Spinal cord (tissue), 10 donors: ENCODE results near the gene HNRNPH3. TPM values are rescaled to one million over a fixed set of nuclear protein-coding genes. Genes with fewer than 3 reads are reported as not detected.

ENCODE experiments used
- DNase-seq, 6 donors: peaks; one replicate each; pipeline versions ENCODE4 v3.0.0 to v3.0.0-alpha.2; 2013 to 2015; ENCODE audit warnings: low spot score in 6 of 6, low read depth in 4 of 6
- H3K27ac ChIP-seq: one replicate; pipeline ENCODE4 v1.5.1; 2013; ENCODE audit warnings: low read depth, low read length, control low read depth
- H3K27me3 ChIP-seq: one replicate; pipeline ENCODE4 v1.6.1; 2013; ENCODE audit warnings: low read length; ENCODE audit not compliant: control insufficient read depth, insufficient read depth
- H3K36me3 ChIP-seq: one replicate; pipeline ENCODE4 v1.6.1; 2013; ENCODE audit warnings: low read length; ENCODE audit not compliant: control insufficient read depth, insufficient read depth
- H3K4me1 ChIP-seq: one replicate; pipeline ENCODE4 v1.6.1; 2013; ENCODE audit warnings: low read length; ENCODE audit not compliant: control insufficient read depth, insufficient read depth
- H3K4me3 ChIP-seq: one replicate; pipeline ENCODE4 v1.5.1; 2013; ENCODE audit warnings: low read depth, low read length, control low read depth
- H3K9me3 ChIP-seq: one replicate; pipeline ENCODE4 v1.6.1; 2013; ENCODE audit warnings: low read length; ENCODE audit not compliant: control insufficient read depth, insufficient read depth
- WGBS: methylation state at CpG from one replicate; pipeline ENCODE4 v1.1.5; 2013; ENCODE audit warnings: missing lambda C conversion rate; ENCODE audit not compliant: insufficient coverage; 5-methylcytosine and 5-hydroxymethylcytosine counted together
- polyA plus RNA-seq, 2 donors: library from polyadenylated mRNA; unstranded; fragments of 120-200 nt; gene quantifications; one replicate each; pipeline ENCODE4 v1.2.1, GENCODE V29; 2013; ENCODE audit not compliant: insufficient read length in 2 of 2
- total RNA-seq, 2 donors: library from RNA; depleted of rRNA in 1 of 2; stranded (reverse); fragments of 120-200 nt in 1 of 2; fragments of >200 nt in 1 of 2; gene quantifications; one replicate each; pipeline versions ENCODE4 v1.2.3 to v1.2.4, GENCODE V29; 2013 to 2014
- donor health status: healthy.

HNRNPH3 gene
- total and polyA plus RNA-seq, 4 donors, result 32.1 to 266 (median 149) TPM

- no peaks in the 10 kb centered on the region for H3K4me1 ChIP-seq
- peaks cover 23% of the 10 kb centered on the region for H3K36me3 ChIP-seq
- WGBS, result 80% methylated on average over 2 of the region's 8 CpGs
- no peak for DNase-seq
- no peak overlapping the region for H3K27ac ChIP-seq
- H3K27me3 ChIP-seq, result no peaks in the 10 kb centered on the region
- H3K4me3 ChIP-seq, result no peak overlapping the region
- no peaks in the 10 kb centered on the region for H3K9me3 ChIP-seq
Measured at GRCh38 chr10:68340358-68341080, 8.7 kb downstream of the HNRNPH3 start.

GRCh38 chr10:68342909-68343516 is 11.1 kb downstream of the HNRNPH3 start:
- Histone ChIP-seq H3K27me3 (no peaks in the 10 kb centered on the region), H3K4me1 (no peaks in the 10 kb centered on the region), H3K27ac (no peak overlapping the region), H3K9me3 (no peaks in the 10 kb centered on the region), H3K4me3 (no peak overlapping the region), H3K36me3 (peaks cover 27% of the 10 kb centered on the region)
- no peak for DNase-seq
- no CpG with 5 or more reads among the region's 3 CpGs for WGBS

- no peaks in the 10 kb centered on the region for H3K4me1 ChIP-seq
- peaks cover 25% of the 10 kb centered on the region for H3K36me3 ChIP-seq
- no peak for DNase-seq
- no peak overlapping the region for H3K27ac ChIP-seq
- H3K9me3 ChIP-seq, result no peaks in the 10 kb centered on the region
- H3K4me3 ChIP-seq, result no peak overlapping the region
- no peaks in the 10 kb centered on the region for H3K27me3 ChIP-seq
- WGBS, result no CpG with 5 or more reads among the region's 4 CpGs
Measured at GRCh38 chr10:68345621-68346020, 13.8 kb downstream of the HNRNPH3 start.

- Histone ChIP-seq H3K4me1 (no peaks in the 10 kb centered on the region), H3K27me3 (no peaks in the 10 kb centered on the region), H3K9me3 (no peaks in the 10 kb centered on the region), H3K4me3 (no peak overlapping the region), H3K36me3 (peaks cover 23% of the 10 kb centered on the region), H3K27ac (no peak overlapping the region)
- DNase-seq, result no peak
- 94% methylated on average over 2 of the region's 4 CpGs for WGBS
Measured at GRCh38 chr10:68346774-68347173, 14.9 kb downstream of the HNRNPH3 start.

GRCh38 chr10:68348265-68348741 is 16.4 kb downstream of the HNRNPH3 start:
- Histone ChIP-seq H3K27ac (no peak overlapping the region), H3K4me1 (no peaks in the 10 kb centered on the region), H3K36me3 (peaks cover 34% of the 10 kb centered on the region), H3K9me3 (no peaks in the 10 kb centered on the region), H3K27me3 (no peaks in the 10 kb centered on the region), H3K4me3 (no peak overlapping the region)
- 0% methylated on average over 1 of the region's 2 CpGs for WGBS
- peak in 2 of 6 donors; percentile 66 to 81 for DNase-seq

- H3K4me3 ChIP-seq, result no peak overlapping the region
- no peak overlapping the region for H3K27ac ChIP-seq
- peaks cover 64% of the 10 kb centered on the region for H3K36me3 ChIP-seq
- no peak for DNase-seq
- 92% methylated on average over 2 of the region's 2 CpGs for WGBS
- H3K9me3 ChIP-seq, result no peaks in the 10 kb centered on the region
- H3K27me3 ChIP-seq, result no peaks in the 10 kb centered on the region
- H3K4me1 ChIP-seq, result no peaks in the 10 kb centered on the region
Measured at GRCh38 chr10:68353537-68353936, 21.7 kb downstream of the HNRNPH3 start.

- no peak for DNase-seq
- H3K4me3 ChIP-seq, result no peak overlapping the region
- no peaks in the 10 kb centered on the region for H3K27me3 ChIP-seq
- no CpG with 5 or more reads among the region's 6 CpGs for WGBS
- H3K27ac ChIP-seq, result no peak overlapping the region
- peaks cover 49% of the 10 kb centered on the region for H3K36me3 ChIP-seq
- no peaks in the 10 kb centered on the region for H3K4me1 ChIP-seq
- no peaks in the 10 kb centered on the region for H3K9me3 ChIP-seq
Measured at GRCh38 chr10:68359189-68359588, 27.3 kb downstream of the HNRNPH3 start.

- H3K27me3 ChIP-seq, result no peaks in the 10 kb centered on the region
- no peak for DNase-seq
- no peaks in the 10 kb centered on the region for H3K4me1 ChIP-seq
- no peak overlapping the region for H3K27ac ChIP-seq
- H3K36me3 ChIP-seq, result peaks cover 39% of the 10 kb centered on the region
- no peak overlapping the region for H3K4me3 ChIP-seq
- no peaks in the 10 kb centered on the region for H3K9me3 ChIP-seq
- WGBS, result 60% methylated on average over 1 of the region's 3 CpGs
Measured at GRCh38 chr10:68362590-68362989, 30.7 kb downstream of the HNRNPH3 start.

- H3K4me1 ChIP-seq, result no peaks in the 10 kb centered on the region
- no peaks in the 10 kb centered on the region for H3K9me3 ChIP-seq
- H3K27ac ChIP-seq, result no peak overlapping the region
- peaks cover 38% of the 10 kb centered on the region for H3K36me3 ChIP-seq
- WGBS, result 94% methylated on average over 2 of the region's 3 CpGs
- DNase-seq, result no peak
- no peak overlapping the region for H3K4me3 ChIP-seq
- H3K27me3 ChIP-seq, result no peaks in the 10 kb centered on the region
Measured at GRCh38 chr10:68364101-68364886, 32.4 kb downstream of the HNRNPH3 start.
